ENCODE results near the gene MYEF2.

The MYEF2 gene

GRCh38 chr15:48085591-48085930 lies 92.5 kb downstream of the MYEF2 start:
- no peak for DNase-seq

GRCh38 chr15:48084759-48085590 lies 93.1 kb downstream of the MYEF2 start:
- no peak for DNase-seq
